Activated T-helper 1 cell treated with anti-CD3 and anti-CD28 coated beads, Interleukin-12 subunit alpha, Interleukin-12 subunit beta, Interleukin-2, Interleukin-4 antibody, amounts not matched to agents 30 ng/mL and 10 ng/mL and 1 ng/mL, durations not matched to agents 14 hours and 24 hours and 36 hours (primary cell): Measurements from ENCODE around the gene LRMDA. TPM values are rescaled to one million over a fixed set of nuclear protein-coding genes. Genes with fewer than 3 reads are reported as not detected.
"Not testable (repeated sequence)": the region's sequence is repeated elsewhere in the genome, so short reads cannot be mapped to it uniquely, and the experiment has no call there.

Source experiments
- DNase-seq: peaks from one replicate; pipeline ENCODE4 v3.0.0; 2021; ENCODE audit warnings: low spot score
- H3K27ac Mint-ChIP-seq: one replicate; pipeline ENCODE4 v1.8.0; 2021; ENCODE audit warnings: mild to moderate bottlenecking, mixed read lengths
- H3K27me3 Mint-ChIP-seq: one replicate; pipeline ENCODE4 v1.8.0; 2022; ENCODE audit warnings: mild to moderate bottlenecking, moderate library complexity, mixed read lengths; ENCODE audit not compliant: insufficient read depth
- H3K36me3 Mint-ChIP-seq: one replicate; pipeline ENCODE4 v1.8.0; 2021; ENCODE audit warnings: low read depth, mixed read lengths
- H3K4me1 Mint-ChIP-seq: one replicate; pipeline ENCODE4 v1.8.0; 2021; ENCODE audit warnings: low read depth, mixed read lengths
- H3K4me3 Mint-ChIP-seq: one replicate; pipeline ENCODE4 v1.8.0; 2021; ENCODE audit warnings: mild to moderate bottlenecking, moderate library complexity, mixed read lengths
- H3K9me3 Mint-ChIP-seq: one replicate; pipeline ENCODE4 v1.8.0; 2021; ENCODE audit warnings: mixed read lengths
- intact Hi-C: fragments of 100-400 bp; cut with micrococcal nuclease; formaldehyde crosslinking; loops from one replicate; pipeline ENCODE4 v1.15.1; 2024
- total RNA-seq: library from RNA; stranded (reverse); gene quantifications from 2 replicates; pipeline ENCODE4 v1.2.3, GENCODE V29; 2022

LRMDA gene
- total RNA-seq, 1 donor from 2014 or later: not detected

- no peak overlapping the region for H3K4me3 Mint-ChIP-seq
- no peak overlapping the region for H3K27ac Mint-ChIP-seq
- no peaks in the 10 kb centered on the region for H3K4me1 Mint-ChIP-seq
- H3K36me3 Mint-ChIP-seq: no peaks in the 10 kb centered on the region
- DNase-seq: no peak
- H3K27me3 Mint-ChIP-seq: peaks cover 4% of the 10 kb centered on the region
- no peaks in the 10 kb centered on the region for H3K9me3 Mint-ChIP-seq
- intact Hi-C loops: no loop called here
Observed at GRCh38 chr10:75736151-75736640, 304.8 kb downstream of the LRMDA start.

GRCh38 chr10:75736889-75737579 is 305.6 kb downstream of the LRMDA start:
- H3K36me3 Mint-ChIP-seq: no peaks in the 10 kb centered on the region
- H3K4me1 Mint-ChIP-seq: no peaks in the 10 kb centered on the region
- no peak overlapping the region for H3K4me3 Mint-ChIP-seq
- peaks cover 4% of the 10 kb centered on the region for H3K27me3 Mint-ChIP-seq
- H3K9me3 Mint-ChIP-seq: no peaks in the 10 kb centered on the region
- intact Hi-C loops: no loop called here
- no peak overlapping the region for H3K27ac Mint-ChIP-seq
- no peak for DNase-seq

- Mint-ChIP-seq H3K27ac (no peak overlapping the region), H3K9me3 (no peaks in the 10 kb centered on the region), H3K27me3 (peaks cover 4% of the 10 kb centered on the region), H3K4me1 (no peaks in the 10 kb centered on the region), H3K36me3 (no peaks in the 10 kb centered on the region), H3K4me3 (no peak overlapping the region)
- intact Hi-C loops: no loop called here
- DNase-seq: no peak
Observed at GRCh38 chr10:75737580-75737949, 306.1 kb downstream of the LRMDA start.

GRCh38 chr10:75738924-75739323 is 307.5 kb downstream of the LRMDA start:
- no peaks in the 10 kb centered on the region for H3K4me1 Mint-ChIP-seq
- H3K36me3 Mint-ChIP-seq: no peaks in the 10 kb centered on the region
- H3K27me3 Mint-ChIP-seq: peaks cover 4% of the 10 kb centered on the region
- no peak overlapping the region for H3K27ac Mint-ChIP-seq
- intact Hi-C loops: no loop called here
- no peak for DNase-seq
- H3K4me3 Mint-ChIP-seq: no peak overlapping the region
- H3K9me3 Mint-ChIP-seq: no peaks in the 10 kb centered on the region

GRCh38 chr10:75739414-75740143 is 308.2 kb downstream of the LRMDA start:
- no peak for DNase-seq
- H3K27ac Mint-ChIP-seq: no peak overlapping the region
- H3K4me3 Mint-ChIP-seq: no peak overlapping the region
- no peaks in the 10 kb centered on the region for H3K4me1 Mint-ChIP-seq
- H3K9me3 Mint-ChIP-seq: no peaks in the 10 kb centered on the region
- H3K36me3 Mint-ChIP-seq: no peaks in the 10 kb centered on the region
- intact Hi-C loops: no loop called here
- peaks cover 4% of the 10 kb centered on the region for H3K27me3 Mint-ChIP-seq

GRCh38 chr10:75740541-75740940 is 309.1 kb downstream of the LRMDA start:
- no peaks in the 10 kb centered on the region for H3K4me1 Mint-ChIP-seq
- intact Hi-C loops: no loop called here
- no peak for DNase-seq

GRCh38 chr10:75742355-75742754 is 310.9 kb downstream of the LRMDA start:
- H3K9me3 Mint-ChIP-seq: no peaks in the 10 kb centered on the region
- H3K36me3 Mint-ChIP-seq: no peaks in the 10 kb centered on the region
- no peak overlapping the region for H3K4me3 Mint-ChIP-seq
- peaks cover 4% of the 10 kb centered on the region for H3K27me3 Mint-ChIP-seq
- H3K4me1 Mint-ChIP-seq: no peaks in the 10 kb centered on the region
- H3K27ac Mint-ChIP-seq: no peak overlapping the region
- intact Hi-C loops: no loop called here
- DNase-seq: no peak

More at GRCh38 chr10:75740541-75740940, 309.1 kb downstream of the LRMDA start:
- H3K9me3 Mint-ChIP-seq: no peaks in the 10 kb centered on the region
- no peak overlapping the region for H3K27ac Mint-ChIP-seq
- no peak overlapping the region for H3K4me3 Mint-ChIP-seq
- no peaks in the 10 kb centered on the region for H3K36me3 Mint-ChIP-seq
- H3K27me3 Mint-ChIP-seq: peaks cover 4% of the 10 kb centered on the region

GRCh38 chr10:75743291-75743778 is 311.9 kb downstream of the LRMDA start:
- H3K27ac Mint-ChIP-seq: no peak overlapping the region
- intact Hi-C loops: no loop called here
- no peaks in the 10 kb centered on the region for H3K4me1 Mint-ChIP-seq
- H3K9me3 Mint-ChIP-seq: no peaks in the 10 kb centered on the region
- no peak overlapping the region for H3K4me3 Mint-ChIP-seq
- peaks cover 2% of the 10 kb centered on the region for H3K27me3 Mint-ChIP-seq
- no peak for DNase-seq
- H3K36me3 Mint-ChIP-seq: no peaks in the 10 kb centered on the region

- DNase-seq: no peak
- no peak overlapping the region for H3K4me3 Mint-ChIP-seq
- H3K4me1 Mint-ChIP-seq: no peaks in the 10 kb centered on the region
- H3K9me3 Mint-ChIP-seq: no peaks in the 10 kb centered on the region
- no peaks in the 10 kb centered on the region for H3K36me3 Mint-ChIP-seq
- H3K27ac Mint-ChIP-seq: no peak overlapping the region
- intact Hi-C loops: no loop called here
- no peaks in the 10 kb centered on the region for H3K27me3 Mint-ChIP-seq
Observed at GRCh38 chr10:75744261-75744660, 312.8 kb downstream of the LRMDA start.

GRCh38 chr10:75746356-75746755 is 314.9 kb downstream of the LRMDA start:
- Mint-ChIP-seq H3K4me3 (no peak overlapping the region), H3K27ac (no peak overlapping the region), H3K36me3 (no peaks in the 10 kb centered on the region), H3K4me1 (no peaks in the 10 kb centered on the region), H3K27me3 (no peaks in the 10 kb centered on the region), H3K9me3 (no peaks in the 10 kb centered on the region)
- no peak for DNase-seq
- intact Hi-C loops: no loop called here

- H3K9me3 Mint-ChIP-seq, H3K4me3 Mint-ChIP-seq, DNase-seq, intact Hi-C loops, H3K27ac Mint-ChIP-seq, H3K4me1 Mint-ChIP-seq, H3K36me3 Mint-ChIP-seq, H3K27me3 Mint-ChIP-seq: not testable (repeated sequence)
Observed at GRCh38 chr10:75750093-75750875, 318.9 kb downstream of the LRMDA start.

- no peaks in the 10 kb centered on the region for H3K9me3 Mint-ChIP-seq
Observed at GRCh38 chr10:75751232-75751631, 319.8 kb downstream of the LRMDA start.

GRCh38 chr10:75753621-75754020 is 322.2 kb downstream of the LRMDA start:
- no peak overlapping the region for H3K4me3 Mint-ChIP-seq
- intact Hi-C loops: no loop called here
- no peaks in the 10 kb centered on the region for H3K27me3 Mint-ChIP-seq
- H3K9me3 Mint-ChIP-seq: no peaks in the 10 kb centered on the region
- no peak for DNase-seq
- H3K4me1 Mint-ChIP-seq: no peaks in the 10 kb centered on the region
- H3K27ac Mint-ChIP-seq: no peak overlapping the region
- no peaks in the 10 kb centered on the region for H3K36me3 Mint-ChIP-seq

More at GRCh38 chr10:75751232-75751631, 319.8 kb downstream of the LRMDA start:
- intact Hi-C loops: no loop called here
- no peak for DNase-seq
- no peaks in the 10 kb centered on the region for H3K27me3 Mint-ChIP-seq
- H3K27ac Mint-ChIP-seq: no peak overlapping the region
- no peaks in the 10 kb centered on the region for H3K36me3 Mint-ChIP-seq
- H3K4me1 Mint-ChIP-seq: no peaks in the 10 kb centered on the region
- H3K4me3 Mint-ChIP-seq: no peak overlapping the region
